Measurements from ENCODE around the gene MOGAT1. TPM values are rescaled to one million over a fixed set of nuclear protein-coding genes. Genes with fewer than 3 reads are reported as not detected.
"Not testable (repeated sequence)": the region's sequence is repeated elsewhere in the genome, so short reads cannot be mapped to it uniquely, and the experiment has no call there.

The MOGAT1 gene
- total RNA-seq, 1 donor from 2014 or later = 102 TPM

- no peak for DNase-seq (ENCODE audit: low spot score)
These were observed 67.4 kb downstream of the MOGAT1 start for GRCh38 chr2:222738809-222739208.

- DNase-seq (ENCODE audit: low spot score) = no peak
These were observed 68.5 kb downstream of the MOGAT1 start for GRCh38 chr2:222739939-222740338.

- no peak for DNase-seq (ENCODE audit: low spot score)
These were observed 71.9 kb downstream of the MOGAT1 start for GRCh38 chr2:222743251-222743812.

- DNase-seq (ENCODE audit: low spot score) = no peak
These were observed 74.5 kb downstream of the MOGAT1 start for GRCh38 chr2:222745836-222746559.

GRCh38 chr2:222747526-222748160 is 76.2 kb downstream of the MOGAT1 start:
- no peak for DNase-seq (ENCODE audit: low spot score)

- no peak for DNase-seq (ENCODE audit: low spot score)
These were observed 79.1 kb downstream of the MOGAT1 start for GRCh38 chr2:222750533-222750932.

GRCh38 chr2:222751238-222751637 is 79.8 kb downstream of the MOGAT1 start:
- no peak for DNase-seq (ENCODE audit: low spot score)

GRCh38 chr2:222751821-222752719 is 80.6 kb downstream of the MOGAT1 start:
- DNase-seq (ENCODE audit: low spot score) = no peak

- DNase-seq (ENCODE audit: low spot score) = no peak
These were observed 81.3 kb downstream of the MOGAT1 start for GRCh38 chr2:222752746-222753145.

GRCh38 chr2:222753251-222753824 is 81.9 kb downstream of the MOGAT1 start:
- no peak for DNase-seq (ENCODE audit: low spot score)

GRCh38 chr2:222754324-222754930 is 83.0 kb downstream of the MOGAT1 start:
- no peak for DNase-seq (ENCODE audit: low spot score)

GRCh38 chr2:222755593-222755992 is 84.1 kb downstream of the MOGAT1 start:
- not testable (repeated sequence) for DNase-seq (ENCODE audit: low spot score)

GRCh38 chr2:222756362-222756831 is 84.9 kb downstream of the MOGAT1 start:
- DNase-seq (ENCODE audit: low spot score) = no peak

- no peak for DNase-seq (ENCODE audit: low spot score)
These were observed 85.6 kb downstream of the MOGAT1 start for GRCh38 chr2:222756951-222757650.

Other genes with a start within 250 kb of the MOGAT1 start
- gene SGPP2, start 247.1 kb upstream of the MOGAT1 start, total RNA-seq = 44.8 TPM
- gene FARSB, start 15.6 kb upstream of the MOGAT1 start, total RNA-seq = 12.1 TPM
- 68.5 TPM for gene ACSL3, start 189.4 kb downstream of the MOGAT1 start, total RNA-seq

Measured in mucosa of gallbladder (tissue), 1 donor.